ENCODE measurements around the gene CMTR2.

Gene CMTR2

DNA sequence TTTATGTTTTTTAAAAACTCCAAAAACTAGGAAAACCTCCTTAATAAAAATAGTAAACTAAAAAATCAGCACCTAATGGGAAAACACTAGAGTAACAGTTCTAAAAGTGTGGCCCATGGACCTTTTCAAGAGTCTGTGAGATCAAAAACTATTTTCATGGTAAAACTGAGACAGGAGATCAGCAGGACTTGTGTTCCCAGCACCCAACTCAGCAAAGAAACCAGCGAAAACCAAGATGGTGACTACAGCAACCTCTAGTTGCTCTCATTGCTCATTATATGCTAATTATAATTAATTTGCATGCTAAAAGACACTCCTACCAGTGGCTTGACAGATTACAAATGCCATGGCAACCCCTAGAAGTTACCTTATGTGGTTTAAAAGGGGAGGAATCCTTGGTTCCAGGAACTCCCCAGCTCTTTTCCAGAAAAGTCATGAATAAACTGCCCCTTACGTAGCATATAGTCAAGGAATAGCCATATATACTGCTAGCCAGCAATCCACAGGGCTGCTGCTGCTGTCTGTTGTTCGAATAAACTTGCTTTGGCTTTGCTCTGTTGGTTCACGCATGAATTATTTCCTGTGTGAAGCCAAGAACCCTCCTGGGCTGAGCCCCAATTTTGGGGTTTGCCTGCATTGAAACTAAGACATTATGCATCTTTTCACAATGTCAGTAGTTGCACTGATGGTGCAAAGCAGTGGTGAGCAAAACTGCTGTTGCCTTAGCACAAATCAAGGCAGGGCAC is 12.4 kb downstream of the CMTR2 start:
- no peak for DNase-seq

- no peak for DNase-seq
Measured at GRCh38 chr16:71273384-71273783, 15.8 kb downstream of the CMTR2 start.

DNA sequence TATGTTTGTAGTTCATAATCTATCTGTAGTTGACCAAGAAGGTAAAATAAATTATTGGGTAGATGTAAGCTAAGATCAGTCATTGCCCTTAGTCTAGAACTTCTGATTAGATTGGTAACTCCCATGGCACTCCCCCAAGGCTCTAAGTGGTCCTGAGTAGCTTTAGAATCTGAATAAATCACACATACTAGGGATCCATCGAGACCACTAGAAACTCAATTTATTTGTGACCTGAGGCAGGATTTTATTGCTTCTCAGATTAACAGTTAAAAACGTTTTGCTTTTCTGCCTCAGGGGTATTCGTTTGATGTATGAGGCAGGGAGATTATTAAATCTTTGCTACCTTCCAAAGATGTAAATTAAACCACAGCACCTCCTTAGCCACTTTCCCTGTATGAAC is 24.9 kb downstream of the CMTR2 start:
- DNase-seq: no peak

DNA sequence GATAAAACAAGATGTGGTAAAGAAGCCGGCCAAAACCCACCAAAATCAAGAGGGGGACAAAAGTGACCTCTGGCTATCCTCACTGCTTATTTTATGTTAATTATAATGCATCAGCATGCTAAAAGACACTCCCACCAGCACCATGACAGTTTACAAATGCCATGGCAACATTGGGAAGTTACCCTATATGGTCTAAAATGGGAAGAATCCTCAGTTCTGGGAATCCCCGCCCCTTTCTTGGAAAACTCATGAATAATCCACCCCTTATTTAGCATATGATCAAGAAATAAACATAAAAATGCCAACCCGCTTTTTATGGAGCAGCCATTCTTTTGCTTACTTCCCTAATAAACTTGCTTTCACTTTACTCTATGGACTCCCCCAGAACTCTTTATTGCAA is 25.6 kb downstream of the CMTR2 start:
- no peak for DNase-seq

DNA sequence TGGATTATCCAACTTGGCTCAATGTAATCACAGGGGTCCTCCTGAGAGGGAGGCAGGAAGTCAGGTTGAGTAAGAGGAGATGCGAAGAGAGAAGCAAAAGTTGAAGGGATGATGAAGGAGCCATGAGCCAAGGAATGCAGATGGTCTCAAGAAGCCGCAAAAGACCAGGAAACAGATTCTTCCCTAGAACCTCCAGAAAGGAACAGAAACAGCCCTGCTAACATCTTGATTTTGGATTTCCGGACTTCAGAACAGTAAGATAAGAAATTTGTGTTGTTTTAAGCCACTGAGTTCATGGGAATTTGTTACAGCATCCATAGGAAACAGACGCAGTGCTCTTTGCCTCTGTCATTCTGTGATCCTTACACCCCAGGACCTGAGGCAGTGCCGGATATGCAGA is 26.8 kb downstream of the CMTR2 start:
- DNase-seq: no peak

- DNase-seq: no peak
Measured at GRCh38 chr16:71260995-71261394, 28.2 kb downstream of the CMTR2 start.

- no peak for DNase-seq
Measured at GRCh38 chr16:71259086-71259485, 30.1 kb downstream of the CMTR2 start.

- no peak for DNase-seq
Measured at GRCh38 chr16:71258372-71258771, 30.8 kb downstream of the CMTR2 start.

DNA sequence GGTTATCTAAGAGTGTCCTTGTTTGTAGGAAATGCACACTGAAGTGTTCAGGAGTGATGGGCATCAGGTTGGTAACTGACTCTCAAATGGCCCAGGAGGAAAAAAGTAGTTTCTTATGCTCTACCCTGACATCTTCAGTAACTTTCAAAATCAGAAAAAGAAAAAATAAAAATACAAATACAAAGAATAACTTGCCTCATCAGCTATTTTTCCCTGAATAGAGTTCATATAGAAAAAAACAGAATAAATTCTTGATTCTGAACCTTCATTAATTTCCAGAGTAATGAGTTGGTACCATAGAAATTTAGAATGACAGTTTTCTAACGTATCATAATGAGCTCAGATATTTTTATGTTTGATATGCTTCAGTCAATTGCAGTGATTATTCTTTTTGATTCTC is 31.4 kb downstream of the CMTR2 start:
- no peak for DNase-seq

DNA sequence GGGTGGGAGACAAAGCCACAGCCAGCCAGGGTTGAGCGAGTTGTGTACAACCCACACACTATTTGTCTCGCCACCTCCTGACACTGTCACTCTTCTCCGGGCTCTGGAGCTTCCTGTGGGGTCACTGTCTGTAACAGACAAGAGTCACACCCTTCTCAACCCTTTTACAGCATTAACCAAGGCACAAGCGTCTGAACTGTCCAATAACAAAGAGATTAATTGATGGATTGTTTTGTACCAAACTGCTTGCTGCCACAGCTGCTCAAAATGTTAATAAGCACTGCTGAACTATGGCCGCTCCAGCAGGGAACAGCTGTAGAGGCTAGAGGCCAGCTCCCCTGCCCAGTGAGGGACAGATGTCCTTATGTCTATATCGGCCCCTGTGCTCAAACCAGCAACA is 33.5 kb downstream of the CMTR2 start:
- peak; percentile 66 for DNase-seq

DNA sequence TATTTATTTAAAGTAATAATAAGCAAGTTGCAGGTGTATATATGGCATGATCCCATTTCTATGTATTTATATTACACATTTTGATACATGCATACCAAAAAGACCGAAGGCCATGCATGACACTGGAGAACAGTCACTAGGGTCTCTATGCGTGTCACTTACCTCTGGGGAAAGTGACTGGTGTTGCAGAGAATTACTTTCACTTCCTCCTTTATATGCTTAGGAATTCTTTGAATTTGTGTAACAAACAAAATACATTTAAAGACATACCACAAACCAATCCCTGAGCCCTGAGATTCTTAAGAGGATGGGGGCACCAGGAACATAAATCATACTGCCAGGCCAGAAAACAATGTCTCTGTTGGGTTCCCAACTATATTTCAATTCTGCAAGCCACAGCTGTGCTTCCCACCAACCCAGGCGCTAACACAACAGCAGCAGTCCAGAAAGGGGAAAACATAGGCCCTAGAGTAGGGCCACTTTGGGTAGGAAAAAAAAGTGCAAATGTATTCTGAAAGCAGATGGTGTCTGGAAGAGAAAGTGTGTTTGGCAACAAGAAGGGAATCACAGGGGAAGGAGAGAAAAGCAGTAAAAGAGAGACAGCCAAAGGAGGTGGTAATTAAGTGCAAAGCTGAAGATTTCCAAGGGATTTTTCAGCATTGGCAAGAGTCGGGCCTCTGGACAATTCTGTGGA is 34.2 kb downstream of the CMTR2 start:
- peak; percentile 60 for DNase-seq

DNA sequence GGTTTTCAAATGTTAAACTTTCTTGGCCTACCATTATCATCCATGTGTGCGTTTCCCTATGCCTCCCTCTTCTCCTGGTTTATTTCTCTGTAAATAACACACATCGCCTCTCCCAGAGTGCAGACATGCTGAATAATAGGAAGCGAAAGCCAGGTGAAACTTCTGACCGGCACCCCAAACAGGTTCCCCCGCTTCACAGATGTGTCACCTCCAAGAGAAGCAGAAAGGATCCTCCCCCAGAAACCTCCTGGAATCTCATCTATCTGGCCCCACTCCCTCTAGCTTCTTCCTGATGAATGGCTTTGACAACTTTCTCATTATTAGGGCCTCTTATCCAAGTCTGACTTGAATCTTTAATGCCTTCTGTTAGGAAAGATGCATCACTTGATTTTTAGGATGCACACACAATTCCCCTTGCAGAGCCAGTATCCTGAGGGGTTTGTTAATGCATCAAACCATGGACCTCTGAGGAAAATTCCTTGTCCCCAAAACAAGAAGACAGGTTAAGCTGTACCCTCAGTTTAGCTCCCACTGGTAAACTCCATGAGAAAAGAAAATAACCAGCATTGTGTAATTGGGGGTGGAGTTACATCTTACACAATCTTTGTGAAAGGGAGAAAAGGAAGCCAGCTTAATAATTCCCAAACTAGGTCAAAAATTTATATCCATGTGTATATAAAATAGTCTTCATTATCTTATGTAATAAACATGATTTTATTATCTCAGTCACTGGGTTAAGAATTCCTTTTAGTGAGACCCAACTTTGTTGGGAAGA is 38.6 kb downstream of the CMTR2 start:
- DNase-seq: no peak

DNA sequence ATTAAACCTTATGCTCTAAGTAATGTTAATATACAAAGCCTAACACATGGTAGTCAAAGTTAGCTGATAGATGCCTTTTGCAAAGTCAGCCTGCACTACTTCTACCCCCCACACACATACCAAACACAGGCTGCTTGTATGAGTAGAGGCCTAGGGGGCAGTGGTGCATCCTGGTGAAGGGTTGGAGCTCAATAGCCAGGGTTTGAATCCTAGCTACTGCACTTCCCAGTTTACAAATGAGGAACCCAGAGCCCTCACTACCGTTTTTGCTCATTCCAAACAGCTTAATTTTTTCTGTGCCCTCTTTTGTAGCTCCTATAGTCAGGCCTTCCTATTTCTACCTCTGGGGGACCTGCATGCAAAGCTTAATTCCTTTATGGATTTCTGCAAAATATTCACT is 39.8 kb downstream of the CMTR2 start:
- no peak for DNase-seq

DNA sequence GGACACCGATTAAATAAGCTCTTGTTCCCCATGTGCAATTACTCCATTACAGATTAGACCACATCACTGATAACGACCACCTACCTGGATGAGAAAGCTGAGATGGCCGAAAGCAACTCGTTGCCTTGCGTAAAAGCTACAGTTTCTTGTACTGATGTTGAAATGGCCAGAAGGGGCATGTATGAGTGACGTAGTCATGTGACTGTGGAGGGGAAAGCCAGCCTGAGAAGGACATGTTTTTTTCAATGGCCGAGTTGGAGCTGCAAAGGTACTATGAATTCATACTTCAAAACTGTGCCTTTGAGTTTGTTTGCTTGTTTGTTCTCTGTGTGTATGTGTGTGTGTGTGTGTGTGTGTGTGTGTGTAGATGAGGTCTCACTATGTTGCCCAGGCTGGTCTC is 41.7 kb downstream of the CMTR2 start:
- no peak for DNase-seq

DNA sequence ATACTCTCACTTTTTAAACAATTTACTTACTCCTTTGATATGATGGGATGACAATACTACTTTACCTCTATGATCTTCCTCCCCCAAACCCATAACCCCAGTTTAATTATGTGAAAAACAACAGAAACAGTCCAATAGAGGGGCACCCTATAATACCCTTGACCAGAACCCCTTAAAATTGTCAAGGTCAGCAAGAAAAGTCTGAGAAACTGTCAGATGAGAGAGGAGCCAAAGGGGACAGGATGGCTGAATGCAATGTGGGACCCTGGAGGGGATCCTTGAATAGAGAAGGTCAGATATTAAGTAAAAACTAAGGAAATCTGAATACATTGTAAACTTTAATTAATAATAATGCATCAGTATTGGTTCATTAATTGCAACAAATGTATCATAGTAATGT is 42.9 kb downstream of the CMTR2 start:
- DNase-seq: no peak

DNA sequence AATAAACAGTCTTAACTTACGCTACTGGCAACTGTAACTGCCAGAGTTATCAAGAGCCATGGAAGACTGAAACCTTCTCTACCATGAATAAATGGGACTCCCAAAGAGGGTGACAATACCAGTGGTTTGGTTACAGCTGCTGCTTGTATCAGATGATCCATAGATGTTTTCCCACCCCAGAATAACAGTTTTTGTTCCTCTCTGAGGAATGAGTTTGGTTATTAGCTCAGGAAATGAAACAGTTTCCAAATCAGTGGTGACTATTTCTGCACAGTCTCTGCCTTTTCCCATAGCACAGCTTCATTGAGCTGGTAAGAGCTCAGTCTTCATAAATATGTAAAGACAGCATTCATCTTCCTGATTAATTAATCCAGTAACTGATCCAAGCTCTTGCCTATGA is 44.7 kb downstream of the CMTR2 start:
- DNase-seq: no peak

DNA sequence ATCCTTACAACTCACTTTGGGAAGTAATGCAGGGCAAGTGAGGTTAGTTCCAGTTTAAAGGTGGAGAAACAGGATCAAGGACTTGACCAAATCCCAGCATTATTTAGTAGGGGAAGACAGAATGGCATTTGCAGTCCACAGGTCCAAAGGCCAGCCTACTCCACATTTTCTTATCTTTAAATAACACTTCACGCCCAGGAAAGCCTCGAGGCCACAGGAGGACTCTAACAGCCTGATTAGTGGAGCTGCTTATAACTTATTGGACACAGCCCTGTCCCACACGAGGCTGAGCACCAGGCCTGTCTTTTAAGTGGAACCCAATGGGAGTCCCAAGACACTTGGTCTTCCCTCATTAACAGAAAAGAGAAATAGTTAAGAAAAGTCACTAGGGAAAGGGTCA is 46.6 kb downstream of the CMTR2 start:
- DNase-seq: no peak

- DNase-seq: no peak
Measured at GRCh38 chr16:71242036-71242435, 47.2 kb downstream of the CMTR2 start.
